HG03460 (cell line): ENCODE results near the gene TCIRG1.

Source experiments
- ATAC-seq: cut with Tn5 transposase; IDR thresholded peaks from one replicate; pipeline ENCODE4 v1.9.1; 2021; ENCODE audit not compliant: unreplicated experiment

The TCIRG1 gene

DNA sequence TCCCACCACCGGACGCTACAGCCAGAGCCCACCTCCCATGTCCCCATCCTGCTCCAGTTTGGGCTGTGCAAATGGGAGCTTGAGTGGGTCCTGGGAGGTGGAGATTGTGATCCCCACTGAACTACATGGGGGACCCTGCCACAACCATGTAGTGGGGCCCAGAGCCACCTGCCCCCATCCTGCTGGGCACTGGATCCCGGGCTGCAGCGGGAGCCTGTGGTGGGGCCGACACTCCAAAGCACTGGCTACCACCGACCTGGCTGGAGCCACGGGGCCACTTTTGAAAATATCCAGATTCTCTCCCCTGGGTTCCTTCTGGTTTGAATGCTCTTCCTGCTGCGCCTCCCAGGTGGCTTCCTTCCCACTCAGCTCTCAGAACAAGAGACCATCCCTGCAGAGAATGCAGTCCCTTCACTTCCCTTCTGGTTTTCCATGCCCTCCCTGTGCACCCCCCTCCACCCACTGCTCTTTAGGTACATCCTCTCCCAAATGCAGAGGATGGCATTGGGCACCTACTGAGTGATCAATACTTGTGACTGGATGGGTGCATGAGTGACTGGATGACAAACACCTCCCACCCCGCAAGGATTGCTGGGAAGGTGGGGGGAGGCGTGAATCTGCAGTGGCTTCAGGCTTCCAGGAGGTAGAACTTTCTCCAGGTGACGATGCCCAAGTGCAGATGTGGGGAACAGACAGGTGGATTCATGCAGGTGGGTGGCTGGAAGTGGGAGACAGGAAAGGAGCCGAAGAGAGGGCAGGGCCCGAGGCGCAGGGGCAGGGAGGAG, 34.1 kb upstream of the TCIRG1 start:
- ATAC-seq = no peak

DNA sequence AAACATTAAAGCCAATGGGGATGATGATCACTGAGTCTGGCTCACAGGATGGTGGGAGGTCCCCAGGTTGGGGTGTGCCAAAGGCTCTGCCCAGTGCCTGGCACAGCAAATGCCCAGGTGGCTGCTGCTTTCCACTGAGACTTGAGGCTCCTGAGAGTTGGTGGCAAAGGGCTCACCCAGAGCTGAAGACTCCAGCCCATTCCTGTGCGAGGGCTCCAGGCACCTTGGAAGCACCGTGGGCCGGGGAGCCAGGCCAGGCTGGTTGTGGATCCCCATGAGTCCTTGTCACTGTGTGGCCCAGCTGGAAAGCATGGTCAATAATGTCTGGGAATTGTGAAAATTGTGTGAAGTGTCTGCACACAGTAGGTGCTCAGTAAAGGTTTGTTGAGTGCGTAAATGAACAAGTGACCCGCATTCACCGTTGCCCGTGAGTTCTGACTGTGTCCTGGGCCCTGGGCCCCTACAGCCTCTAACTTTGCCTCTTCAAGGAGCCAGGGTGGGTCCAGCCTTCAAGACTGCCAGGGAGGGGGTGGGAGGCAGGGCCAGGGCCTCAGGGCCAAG, 32.1 kb upstream of the TCIRG1 start:
- ATAC-seq = no peak

DNA sequence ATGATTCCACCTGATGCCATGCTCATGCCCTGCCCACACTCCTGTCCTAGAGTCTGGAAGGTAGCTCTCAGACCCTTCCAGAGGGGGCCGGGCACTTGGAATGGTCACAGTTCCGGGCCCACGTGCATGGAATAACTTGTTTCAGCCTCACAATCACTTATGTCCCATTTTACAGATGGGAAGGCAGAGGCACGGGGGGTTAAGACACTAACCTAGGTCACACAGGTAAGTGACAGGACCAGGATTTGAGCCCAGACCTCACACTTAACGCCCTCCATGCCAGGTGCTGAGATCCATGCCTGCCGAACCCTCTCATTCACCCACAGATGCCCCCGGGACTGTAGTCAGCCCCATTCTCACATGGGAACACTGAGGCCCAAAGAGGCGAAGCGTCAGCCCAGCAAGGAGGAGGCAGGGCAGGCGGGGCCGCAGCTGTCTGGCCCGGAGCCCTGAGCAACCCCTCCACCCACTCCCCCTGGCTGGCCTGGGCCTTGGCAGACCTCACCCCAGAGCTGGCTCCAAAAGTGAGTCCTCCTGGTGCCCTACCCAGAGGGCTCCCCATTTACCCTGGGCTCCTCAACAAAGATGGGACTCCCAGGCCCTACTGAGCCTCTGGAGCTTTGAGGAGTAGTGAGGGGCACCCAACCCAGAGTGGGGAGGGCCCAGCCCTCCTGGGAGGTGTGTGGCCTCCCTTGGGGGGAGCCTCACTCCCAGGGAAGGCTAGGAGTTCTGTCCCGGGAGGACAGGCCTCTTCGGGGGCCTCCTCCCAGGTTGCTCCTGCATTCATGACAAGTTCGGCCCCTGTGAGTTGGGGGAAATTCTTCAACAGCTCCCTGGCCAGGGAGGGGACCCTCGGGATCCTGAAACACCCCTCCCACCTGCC, 31.1 kb upstream of the TCIRG1 start:
- ATAC-seq = no peak

DNA sequence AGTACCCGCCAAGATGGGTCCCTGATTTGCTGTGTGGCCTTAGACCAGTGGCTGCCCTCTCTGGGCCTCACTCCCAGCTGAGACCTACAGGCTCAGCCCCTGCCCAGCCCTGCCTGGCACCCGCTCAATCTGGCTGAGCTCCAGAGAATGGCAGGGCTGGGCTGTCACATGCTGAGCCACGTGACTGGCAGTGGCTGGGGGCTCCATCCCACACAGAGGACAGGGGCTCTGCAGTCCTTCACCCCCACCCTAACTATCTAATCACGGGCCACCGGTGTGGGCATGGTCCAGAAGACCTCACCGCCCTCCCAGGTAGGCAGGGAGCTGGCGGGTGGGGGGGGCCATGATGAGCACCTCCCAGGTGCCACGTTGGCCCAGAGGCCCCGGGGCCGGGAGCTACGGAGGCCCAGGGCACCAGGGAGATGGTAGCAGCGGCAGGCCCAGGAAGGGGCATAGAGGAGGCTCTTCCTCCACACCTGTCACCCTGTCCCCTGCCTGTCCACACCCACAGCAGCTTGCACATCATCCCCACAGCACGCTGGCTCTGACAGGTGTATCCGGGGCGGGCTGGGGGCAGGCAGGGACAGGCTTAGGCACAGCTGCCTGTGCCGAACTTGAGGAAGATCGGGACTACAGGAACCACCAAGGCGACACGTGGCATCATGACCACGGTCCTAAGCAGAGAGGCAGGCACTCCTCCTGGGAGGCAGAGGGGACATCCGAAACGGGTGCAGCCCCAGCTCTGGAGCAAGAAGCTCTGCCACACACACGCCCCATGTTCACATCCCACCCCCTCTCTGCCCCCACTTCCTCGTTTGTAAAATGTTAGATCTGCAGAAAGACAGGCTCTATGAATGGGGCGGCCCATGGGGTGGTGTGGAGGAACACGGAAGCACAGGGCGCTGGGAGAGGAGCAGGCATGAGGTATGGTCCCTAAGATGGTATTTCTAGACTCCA, 30.2 kb upstream of the TCIRG1 start:
- no peak for ATAC-seq

DNA sequence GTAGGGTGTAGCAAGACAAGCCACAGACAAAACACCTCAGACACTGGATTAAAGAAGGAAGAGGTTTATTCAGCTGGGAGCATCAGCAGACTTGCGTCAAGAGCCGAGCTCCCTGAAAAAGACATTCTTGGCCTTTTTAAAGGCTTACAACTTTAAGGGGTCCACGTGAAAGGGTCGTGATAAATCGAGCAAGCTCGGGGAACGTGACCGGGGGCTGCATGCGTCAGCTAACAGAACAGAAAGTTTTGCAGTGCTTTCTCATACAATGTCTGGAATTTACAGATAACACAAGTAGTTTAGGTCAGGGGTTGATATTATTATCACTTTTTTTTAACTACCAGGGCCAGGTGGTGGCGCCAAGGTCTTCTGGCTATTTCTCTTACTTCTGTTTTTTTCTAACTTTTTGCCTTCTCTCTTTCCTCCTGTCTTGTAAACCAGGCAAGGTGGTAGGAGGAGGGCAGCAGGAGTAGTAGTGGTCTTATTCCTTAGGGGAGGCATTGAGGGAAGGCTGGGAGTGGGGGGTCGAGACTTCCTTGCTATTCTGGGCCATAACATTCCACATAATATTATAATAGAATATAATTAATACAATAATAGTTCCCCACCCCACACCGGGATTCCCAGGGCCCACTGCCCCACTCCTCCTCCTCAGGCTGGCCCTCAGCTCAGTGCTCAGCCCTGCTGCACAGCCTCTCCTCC, 29.3 kb upstream of the TCIRG1 start:
- ATAC-seq = no peak

GRCh38 chr11:68010090-68011041, 28.5 kb upstream of the TCIRG1 start, which contains the start of gene ALDH3B1:
Gene ALDH3B1 (plus strand): TSS chr11:68010327. CDS start chr11:68015298, 4,971 bp downstream.
- ATAC-seq = no peak

GRCh38 chr11:68011051-68011943, 27.5 kb upstream of the TCIRG1 start:
- no peak for ATAC-seq

- no peak for ATAC-seq
Measured at GRCh38 chr11:68012044-68012842, 26.6 kb upstream of the TCIRG1 start.

- ATAC-seq = no peak
Measured at GRCh38 chr11:68012843-68013610, 25.8 kb upstream of the TCIRG1 start.

DNA sequence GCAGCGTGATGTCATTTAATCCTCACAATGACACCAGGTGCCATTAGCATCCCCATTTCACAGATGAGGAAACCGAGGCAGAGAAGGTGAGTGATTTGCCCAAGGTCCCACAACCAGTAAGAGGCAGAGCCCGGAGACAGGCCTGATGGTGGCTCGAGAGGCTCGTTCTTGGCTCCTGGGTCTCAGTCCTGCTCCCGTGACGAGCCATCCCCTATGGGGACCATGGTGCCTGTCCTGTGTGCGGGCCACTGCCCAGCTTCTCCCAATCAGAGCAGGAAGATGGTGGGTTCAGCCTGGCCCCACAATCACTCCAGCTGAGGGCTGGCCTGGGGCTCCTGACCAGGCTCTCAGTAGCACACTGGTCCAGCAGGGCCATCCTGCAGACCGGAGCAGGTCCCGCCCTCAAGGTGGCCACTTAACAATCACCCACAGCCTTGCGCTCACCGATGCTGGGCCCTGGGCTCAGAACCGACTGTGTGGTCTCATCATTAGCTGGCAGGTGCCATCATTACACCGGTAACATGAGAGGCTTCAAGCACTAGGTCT, 25.1 kb upstream of the TCIRG1 start:
- no peak for ATAC-seq

- ATAC-seq = no peak
Measured at GRCh38 chr11:68014157-68014946, 24.5 kb upstream of the TCIRG1 start.

DNA sequence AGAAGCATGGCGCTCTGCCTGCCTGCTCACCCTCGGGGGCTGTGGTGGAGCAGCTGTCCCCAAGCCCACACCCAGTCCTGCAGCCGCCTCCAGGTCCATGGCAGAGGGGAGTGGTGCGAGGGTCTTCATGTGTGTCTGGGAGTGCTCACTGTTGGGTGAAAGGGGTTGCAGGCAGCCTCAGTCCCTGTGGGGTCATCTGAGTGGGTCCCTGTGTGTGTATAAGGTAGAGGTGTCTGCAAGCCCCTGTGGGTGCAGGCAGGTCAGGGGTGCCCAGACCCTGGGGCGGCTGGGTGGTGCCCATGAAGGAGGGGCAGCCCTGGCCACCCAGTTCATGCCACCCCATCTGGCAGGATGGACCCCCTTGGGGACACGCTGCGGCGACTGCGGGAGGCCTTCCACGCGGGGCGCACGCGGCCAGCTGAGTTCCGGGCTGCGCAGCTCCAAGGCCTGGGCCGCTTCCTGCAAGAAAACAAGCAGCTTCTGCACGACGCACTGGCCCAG, 23.8 kb upstream of the TCIRG1 start:
- no peak for ATAC-seq

GRCh38 chr11:68015467-68015866, 23.4 kb upstream of the TCIRG1 start:
- ATAC-seq = no peak

DNA sequence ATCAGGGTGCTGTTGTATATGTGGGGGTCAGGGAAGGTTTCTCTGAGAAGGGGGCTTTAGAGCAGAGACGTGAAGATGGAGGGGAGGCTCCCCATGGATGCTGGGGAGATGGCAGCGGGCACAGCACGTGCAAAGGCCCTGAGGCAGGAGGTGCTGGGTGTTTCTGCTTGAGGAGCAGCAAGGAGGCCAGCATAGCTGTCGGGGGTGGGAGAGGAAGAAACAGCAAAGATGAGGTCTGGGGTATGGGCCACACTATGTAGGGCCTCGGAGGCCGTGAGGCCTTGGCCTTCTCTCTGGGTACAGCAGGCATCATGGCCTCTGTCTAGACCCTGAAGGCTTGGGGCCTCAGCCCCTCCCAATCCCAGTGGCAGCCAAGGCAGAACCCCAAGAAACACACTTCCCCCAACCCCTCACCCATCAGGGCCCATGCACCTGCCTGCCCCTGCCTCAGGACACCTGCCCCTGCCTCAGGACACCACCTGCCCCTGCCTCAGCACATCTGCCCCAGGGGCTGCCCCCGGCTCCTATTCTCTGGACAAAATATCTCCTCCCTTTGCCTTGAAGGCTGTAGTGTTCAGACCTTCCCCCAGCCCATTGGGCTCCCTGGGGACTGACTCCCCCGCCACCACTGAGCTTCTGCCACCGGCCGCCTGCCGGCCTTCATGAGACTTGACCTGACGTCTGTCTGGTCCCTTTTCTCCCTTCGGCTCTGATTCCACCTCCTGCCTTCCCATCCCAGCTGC, 22.5 kb upstream of the TCIRG1 start:
- ATAC-seq = no peak
